Putamen (tissue), 1 donor: ENCODE results near the gene CLIP4.
A peak's percentile ranks its signal among the peaks of the same experiment; 100 is the strongest.

ENCODE experiments used
- DNase-seq: peaks from one replicate; pipeline ENCODE4 v3.0.0-alpha.2; 2016; ENCODE audit warnings: low spot score

Gene CLIP4

GRCh38 chr2:29134933-29135332 is 19.7 kb downstream of the CLIP4 start:
- no peak for DNase-seq

GRCh38 chr2:29139152-29139551 is 23.9 kb downstream of the CLIP4 start:
- no peak for DNase-seq

- DNase-seq, result no peak
Measured at GRCh38 chr2:29139731-29140130, 24.5 kb downstream of the CLIP4 start.

- no peak for DNase-seq
Measured at GRCh38 chr2:29143657-29144056, 28.4 kb downstream of the CLIP4 start.

DNA sequence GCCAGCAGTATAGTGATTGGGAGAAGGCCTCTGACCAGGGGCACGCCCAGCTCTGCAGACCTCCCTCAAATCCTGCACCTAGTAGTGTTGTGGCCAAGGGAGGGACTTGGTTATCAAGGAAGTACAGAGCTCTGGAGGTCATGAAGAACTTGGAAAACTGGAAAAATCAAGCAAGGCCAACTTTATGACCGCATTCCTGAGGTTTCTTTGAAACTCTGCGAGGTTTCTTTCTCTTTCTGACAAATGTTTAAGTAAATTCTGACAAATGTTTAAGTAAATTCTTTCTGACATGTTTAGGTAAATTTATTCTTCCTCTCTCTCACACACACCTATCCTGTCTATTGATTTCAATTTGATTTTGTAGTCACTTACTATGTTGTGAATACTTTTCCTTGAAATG is 31.0 kb downstream of the CLIP4 start:
- DNase-seq, result no peak

GRCh38 chr2:29147963-29148362 is 32.7 kb downstream of the CLIP4 start:
- DNase-seq, result no peak

DNA sequence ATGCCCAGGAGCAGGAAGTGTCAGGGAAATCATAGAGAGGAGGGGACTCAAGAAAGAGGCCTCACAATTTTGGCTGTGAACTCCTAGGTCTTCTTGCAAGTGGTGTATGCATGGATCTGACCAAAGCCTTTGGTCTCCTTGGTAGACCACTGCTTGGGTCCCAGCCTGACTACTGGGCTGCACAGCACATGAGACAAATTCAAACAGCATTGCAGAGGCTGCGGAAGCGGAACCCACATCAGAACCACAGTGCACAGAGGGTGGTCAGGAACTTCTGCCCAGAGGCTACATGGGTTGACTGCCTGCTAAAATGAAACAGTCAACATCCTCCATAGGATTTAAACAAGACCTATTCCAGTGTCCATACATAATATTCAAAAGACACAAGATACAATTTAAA is 39.4 kb downstream of the CLIP4 start:
- DNase-seq, result no peak

DNA sequence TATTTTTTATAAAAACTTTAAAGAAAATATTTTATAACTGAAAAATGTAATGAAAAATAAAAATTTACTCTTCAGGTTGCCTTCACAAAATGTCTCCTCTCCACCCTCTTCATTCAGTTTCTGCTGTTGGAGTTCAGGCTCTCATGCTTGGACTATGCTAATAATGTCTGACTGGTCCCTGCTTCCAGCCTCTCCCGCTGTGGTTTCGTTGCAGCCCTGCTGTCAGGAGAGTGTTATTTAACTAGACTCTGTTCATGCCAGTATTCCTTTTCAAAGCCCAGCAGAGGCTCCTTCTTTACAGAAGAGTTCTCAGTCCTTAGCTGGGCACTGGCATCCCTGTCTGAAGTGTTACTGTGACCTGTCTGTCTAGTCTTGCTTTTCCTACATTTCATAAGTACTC is 40.4 kb downstream of the CLIP4 start:
- DNase-seq, result no peak

- DNase-seq, result no peak
Measured at GRCh38 chr2:29157131-29157530, 41.9 kb downstream of the CLIP4 start.

- no peak for DNase-seq
Measured at GRCh38 chr2:29159125-29159524, 43.9 kb downstream of the CLIP4 start.

DNA sequence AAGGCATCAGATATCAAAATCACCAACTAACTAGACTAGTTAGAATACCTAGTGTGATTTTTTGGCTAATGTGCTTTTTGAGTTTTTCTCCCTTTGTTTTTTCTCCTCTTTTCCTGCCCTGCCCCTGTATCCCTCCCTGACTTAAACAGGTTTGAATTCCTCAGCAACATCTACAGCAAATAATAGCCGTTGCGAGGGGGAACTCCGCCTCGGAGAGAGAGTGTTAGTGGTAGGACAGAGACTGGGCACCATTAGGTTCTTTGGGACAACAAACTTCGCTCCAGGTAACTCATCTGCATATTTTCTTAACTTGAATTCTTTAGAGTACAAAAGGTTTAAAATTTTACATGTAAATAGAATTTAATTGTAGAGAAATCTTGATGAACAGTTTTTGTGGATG is 45.0 kb downstream of the CLIP4 start:
- no peak for DNase-seq

GRCh38 chr2:29162204-29162928 is 47.2 kb downstream of the CLIP4 start:
- no peak for DNase-seq

GRCh38 chr2:29164091-29164846 is 49.1 kb downstream of the CLIP4 start:
- peak; percentile 4 for DNase-seq

DNA sequence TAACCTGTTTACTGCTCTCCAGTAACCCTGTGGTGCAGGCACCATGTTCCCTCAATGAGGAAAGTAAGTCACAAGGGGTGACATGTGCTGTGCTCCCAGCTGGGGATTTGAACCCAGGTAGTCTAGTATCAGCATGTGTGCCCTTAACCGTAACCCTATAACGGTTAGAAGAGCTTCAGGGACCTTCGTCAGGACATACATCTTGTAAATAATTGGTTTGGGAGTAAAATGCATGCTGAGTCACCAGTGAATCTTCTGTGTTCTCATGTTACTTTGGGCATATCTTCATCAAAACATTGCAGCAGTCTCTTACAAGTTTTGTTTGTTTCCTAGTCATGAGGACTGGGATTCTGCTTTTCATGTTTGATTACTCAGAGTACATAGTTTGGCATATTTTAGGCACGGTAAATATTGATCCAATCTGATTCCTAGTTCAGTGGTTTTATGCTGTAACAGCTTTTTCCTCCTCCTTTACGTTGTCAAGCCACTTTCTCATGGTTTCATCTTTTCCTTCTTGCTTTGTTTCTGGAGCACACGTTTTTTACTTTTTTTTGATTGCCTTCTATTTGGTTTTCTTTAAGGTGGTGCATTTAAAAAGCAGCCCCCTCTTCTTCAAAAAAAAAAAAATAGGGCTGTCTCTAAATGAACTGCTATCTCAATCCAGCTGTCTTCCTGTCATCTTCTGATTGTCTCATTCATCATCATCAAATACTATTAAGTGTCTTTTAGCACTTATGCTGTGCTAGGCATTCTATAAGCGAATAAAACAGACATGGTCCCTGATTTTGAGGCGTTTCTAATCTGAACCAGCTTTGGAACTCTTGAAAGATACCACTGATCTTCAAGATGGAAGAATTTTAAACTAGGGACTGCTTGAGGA is 50.4 kb downstream of the CLIP4 start:
- DNase-seq, result no peak

DNA sequence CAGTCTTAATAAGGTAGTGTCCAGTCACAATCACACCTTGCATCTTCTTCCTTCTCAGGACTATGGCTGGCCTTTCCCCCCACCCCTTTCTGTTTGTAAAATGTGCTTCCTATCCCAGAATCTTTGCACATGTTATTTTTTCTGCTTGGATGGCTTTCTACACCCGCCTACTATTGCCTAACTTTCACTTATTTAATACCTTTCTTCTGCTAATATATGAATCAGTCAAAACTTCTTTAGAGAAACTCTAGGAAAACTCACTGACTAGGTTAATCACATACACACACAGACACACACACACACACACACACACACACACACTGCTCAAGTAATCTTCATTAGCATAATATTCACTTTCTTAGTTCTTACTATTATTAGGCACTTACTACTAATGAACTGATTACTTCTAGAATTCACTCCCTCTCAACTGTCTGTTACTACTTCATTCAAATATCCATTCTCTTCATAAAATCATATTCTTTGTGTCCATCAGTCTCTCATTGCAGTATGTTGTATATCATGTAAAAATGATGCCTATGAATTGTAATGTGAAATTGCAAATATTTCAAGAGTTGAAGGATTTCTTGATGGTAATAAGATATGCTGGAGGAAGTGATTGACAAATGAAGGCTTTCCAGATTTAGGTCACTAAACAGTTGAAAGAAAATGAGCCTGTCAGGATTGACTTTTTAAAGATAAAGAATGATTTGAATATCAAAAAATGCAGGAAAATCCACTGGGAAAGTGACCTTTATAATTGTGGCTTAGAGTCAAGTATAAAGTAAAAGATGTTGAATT is 51.2 kb downstream of the CLIP4 start:
- peak; percentile 7 for DNase-seq

DNA sequence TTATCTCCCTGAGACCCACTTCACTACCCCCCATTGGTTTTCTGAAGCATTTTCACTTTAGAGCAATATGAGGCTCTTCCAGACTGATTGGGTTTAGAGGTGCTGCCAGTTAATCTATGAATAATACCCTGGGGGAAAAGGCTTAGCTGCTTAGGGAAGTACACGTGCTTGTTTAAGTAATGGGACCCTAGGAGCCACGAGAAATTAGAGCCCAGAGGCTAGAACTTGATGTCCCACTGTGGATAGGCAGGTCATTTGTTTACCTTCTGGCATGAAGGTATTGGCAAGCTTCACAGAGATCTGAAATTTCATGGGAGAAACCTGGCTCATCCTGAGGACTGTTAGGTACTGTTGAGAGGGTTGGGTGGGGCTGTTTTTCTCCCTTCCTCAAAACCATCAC is 59.7 kb downstream of the CLIP4 start:
- no peak for DNase-seq

DNA sequence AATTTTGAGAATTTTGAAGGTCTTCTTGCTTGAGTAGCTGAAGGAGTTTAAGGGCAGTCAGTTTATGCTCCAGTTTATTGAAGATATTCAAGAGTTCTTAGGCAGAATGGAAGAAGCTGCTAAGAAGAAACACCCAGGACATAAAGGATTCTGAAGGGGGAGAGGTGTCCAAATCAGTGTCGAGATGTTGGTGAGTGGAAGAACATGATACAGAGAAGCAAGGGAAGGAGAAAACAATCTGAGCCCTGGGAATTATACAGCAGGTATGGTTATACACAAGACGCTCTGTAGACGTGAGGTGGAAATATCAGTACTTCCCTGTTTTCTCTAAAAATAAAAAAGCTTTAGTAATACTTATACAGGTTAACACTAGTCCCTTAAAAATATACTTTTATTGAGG is 60.1 kb downstream of the CLIP4 start:
- DNase-seq, result no peak

DNA sequence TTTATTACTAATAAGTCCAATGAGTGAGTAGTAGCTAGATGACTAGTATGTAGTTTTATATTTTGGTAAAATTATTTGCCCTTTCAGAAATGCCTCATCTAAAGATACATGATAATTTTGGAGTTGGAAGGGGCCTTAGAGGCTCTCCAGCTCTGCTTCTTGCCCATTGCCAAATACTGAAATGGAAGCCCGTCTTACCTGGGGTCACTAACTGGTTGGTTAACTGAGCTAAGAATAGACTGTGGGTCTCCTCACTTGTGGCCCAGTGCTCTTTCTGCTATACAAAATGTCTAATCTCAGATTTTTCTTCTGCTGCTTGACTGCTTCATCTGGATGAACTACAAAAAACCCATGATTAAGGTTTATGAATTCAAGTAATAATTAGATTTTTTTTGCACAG is 67.1 kb downstream of the CLIP4 start:
- DNase-seq, result no peak

GRCh38 chr2:29182920-29183319 is 67.7 kb downstream of the CLIP4 start:
- no peak for DNase-seq

- no peak for DNase-seq
Measured at GRCh38 chr2:29184531-29184930, 69.3 kb downstream of the CLIP4 start.

DNA sequence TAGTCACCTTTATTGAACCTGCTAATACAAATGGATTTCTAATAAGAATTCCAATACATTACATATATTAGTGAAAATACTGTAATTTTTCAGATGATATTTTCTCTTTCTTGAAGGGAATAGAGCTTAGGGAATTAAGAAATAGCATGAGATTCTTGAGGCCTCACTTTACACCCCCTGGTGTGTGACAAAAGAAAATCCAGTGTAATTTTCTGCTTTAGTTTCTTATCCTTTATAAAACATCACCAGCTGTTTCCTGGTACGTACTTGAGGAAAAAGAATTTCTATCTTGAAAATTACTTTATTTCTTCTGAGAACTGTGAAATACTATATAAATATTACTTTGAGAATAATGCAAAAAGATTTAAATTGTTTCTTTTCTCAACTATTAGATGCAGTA is 71.6 kb downstream of the CLIP4 start:
- DNase-seq, result no peak

DNA sequence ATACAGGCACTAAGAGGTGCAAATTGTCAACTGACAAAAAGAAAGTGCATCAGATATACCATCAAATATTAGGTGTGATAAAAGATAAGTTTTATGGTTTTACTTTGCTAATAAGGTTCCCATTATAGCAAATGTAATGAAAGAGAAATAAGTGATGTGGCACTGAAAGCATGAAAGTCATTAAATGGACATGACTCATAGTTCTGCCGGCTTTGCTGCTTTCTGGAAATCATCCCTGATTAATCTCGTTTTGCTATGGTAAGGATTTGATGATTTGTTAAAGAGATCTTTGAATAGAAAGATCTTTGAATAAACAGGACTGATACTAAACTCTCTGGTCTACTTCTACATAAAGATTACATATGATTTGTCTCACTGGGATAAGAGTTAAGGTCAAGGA is 72.7 kb downstream of the CLIP4 start:
- DNase-seq, result no peak
